ENCODE data around the gene LARP4B. TPM values are rescaled to one million over a fixed set of nuclear protein-coding genes. Genes with fewer than 3 reads are reported as not detected.

The LARP4B gene
- total and polyA plus RNA-seq, 8 donors, result 45.1 to 122 (median 54.4) TPM

DNA sequence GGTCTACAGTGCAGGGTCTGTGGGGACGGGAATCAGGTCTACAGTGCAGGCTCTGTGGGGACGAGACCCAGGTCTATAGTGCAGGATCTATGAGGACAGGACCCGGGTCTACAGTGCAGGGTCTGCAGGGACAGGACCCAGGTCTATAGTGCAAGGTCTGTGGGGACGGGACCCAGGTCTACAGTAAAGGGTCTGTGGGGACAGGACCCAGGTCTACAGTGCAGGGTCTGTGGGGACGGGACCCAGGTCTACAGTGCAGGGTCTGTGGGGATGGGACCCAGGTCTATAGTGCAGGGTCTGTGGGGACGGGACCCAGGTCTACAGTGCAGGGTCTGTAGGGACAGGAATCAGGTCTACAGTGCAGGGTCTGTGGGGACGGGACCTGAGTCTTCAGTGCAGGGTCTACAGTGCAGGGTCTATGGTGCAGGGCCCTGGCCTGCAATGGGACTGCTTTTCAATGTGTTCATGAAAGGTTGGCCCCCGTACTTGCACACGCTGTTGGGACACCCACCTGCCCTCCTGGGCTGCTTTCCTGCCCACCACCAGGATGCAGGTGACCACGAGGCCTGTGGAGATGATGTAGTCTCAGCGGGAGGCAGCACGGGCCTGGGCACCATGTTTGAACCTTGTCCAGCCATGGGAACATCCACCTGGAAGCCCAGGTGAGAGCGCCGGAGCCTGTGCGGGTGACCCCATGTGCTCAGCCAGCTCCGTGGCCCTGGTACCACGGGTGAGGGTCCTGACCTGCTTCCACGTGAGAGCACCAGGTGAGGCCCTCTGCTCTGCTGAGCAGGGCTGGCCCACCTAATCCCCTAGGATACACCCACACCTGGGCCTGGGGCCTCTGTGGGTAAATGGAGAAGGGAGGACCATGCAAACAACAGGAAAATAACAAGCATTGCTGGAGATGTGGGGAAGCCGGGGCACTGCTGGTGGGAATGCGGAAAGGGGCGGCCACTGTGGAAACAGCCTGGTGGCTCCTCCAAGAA lies 150.7 kb downstream of the LARP4B start:
- H3K27me3 ChIP-seq, result peaks cover 0 to 53% of the 10 kb centered on the region in 2 donors
- intact Hi-C loops (cut with DNase I), result loop anchor here in 1 of 2 donors (10.0 kb wide), 1 partner anchor 266 kb away; no protein-coding TSS in a partner anchor
- no peaks in the 10 kb centered on the region for H3K9me3 ChIP-seq
- ATAC-seq (no peak), DNase-seq (peak in 1 of 4 donors; percentile 60)
- no peak overlapping the region for H3K27ac ChIP-seq
- TF ChIP-seq, protein P1, sequence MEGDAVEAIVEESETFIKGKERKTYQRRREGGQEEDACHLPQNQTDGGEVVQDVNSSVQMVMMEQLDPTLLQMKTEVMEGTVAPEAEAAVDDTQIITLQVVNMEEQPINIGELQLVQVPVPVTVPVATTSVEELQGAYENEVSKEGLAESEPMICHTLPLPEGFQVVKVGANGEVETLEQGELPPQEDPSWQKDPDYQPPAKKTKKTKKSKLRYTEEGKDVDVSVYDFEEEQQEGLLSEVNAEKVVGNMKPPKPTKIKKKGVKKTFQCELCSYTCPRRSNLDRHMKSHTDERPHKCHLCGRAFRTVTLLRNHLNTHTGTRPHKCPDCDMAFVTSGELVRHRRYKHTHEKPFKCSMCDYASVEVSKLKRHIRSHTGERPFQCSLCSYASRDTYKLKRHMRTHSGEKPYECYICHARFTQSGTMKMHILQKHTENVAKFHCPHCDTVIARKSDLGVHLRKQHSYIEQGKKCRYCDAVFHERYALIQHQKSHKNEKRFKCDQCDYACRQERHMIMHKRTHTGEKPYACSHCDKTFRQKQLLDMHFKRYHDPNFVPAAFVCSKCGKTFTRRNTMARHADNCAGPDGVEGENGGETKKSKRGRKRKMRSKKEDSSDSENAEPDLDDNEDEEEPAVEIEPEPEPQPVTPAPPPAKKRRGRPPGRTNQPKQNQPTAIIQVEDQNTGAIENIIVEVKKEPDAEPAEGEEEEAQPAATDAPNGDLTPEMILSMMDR (IDR thresholded peaks at IDR 0.05), result no peak
- H3K4me1 ChIP-seq, result peaks cover 0 to 8% of the 10 kb centered on the region in 2 donors
- no peak overlapping the region for H3K4me3 ChIP-seq
- no peaks in the 10 kb centered on the region for H3K36me3 ChIP-seq

DNA sequence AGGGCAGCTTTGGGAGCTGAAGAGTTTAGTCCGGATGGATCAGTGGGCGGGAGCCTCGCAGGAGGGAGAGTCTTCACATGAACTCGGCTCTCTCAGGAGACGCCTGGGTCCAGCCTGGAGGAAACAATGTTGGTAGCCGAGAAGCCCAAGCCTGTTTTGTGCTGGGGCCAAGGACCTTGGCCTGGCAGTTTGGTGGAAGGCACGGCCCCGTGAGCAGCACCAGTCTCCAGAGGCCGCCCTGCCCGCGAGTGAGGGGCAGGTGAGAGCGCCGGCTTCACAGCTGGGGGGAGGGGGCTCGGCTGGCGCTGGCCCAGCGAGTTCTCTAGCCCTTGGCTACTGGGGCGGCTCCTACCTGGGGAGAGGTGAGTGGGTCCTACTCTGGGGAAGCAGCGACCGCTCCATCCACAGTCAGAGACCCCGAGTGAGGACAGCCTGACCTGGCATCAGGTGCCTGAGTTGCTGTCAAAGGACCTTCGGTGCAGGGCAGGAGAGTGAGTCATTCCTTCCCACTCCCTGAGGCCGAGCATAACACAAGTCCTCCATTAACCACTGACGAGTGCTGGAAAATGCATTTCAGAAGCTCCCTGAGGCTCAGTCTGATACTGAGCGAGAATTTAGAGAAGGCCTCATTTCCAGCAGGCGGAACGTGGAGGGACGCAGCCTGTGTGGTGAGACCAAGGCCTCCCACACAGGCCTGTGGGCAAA lies 152.7 kb downstream of the LARP4B start:
- Histone ChIP-seq H3K36me3 (no peaks in the 10 kb centered on the region), H3K4me1 (no peaks in the 10 kb centered on the region), H3K9me3 (no peaks in the 10 kb centered on the region), H3K27me3 (peaks cover 0 to 36% of the 10 kb centered on the region in 2 donors), H3K27ac (no peak overlapping the region), H3K4me3 (no peak overlapping the region)
- ATAC-seq, result no peak
- TF ChIP-seq, protein P1 (IDR thresholded peaks at IDR 0.05), result no peak
- peak in 1 of 4 donors; percentile 71 for DNase-seq
- intact Hi-C loops (cut with DNase I), result no loop called here

DNA sequence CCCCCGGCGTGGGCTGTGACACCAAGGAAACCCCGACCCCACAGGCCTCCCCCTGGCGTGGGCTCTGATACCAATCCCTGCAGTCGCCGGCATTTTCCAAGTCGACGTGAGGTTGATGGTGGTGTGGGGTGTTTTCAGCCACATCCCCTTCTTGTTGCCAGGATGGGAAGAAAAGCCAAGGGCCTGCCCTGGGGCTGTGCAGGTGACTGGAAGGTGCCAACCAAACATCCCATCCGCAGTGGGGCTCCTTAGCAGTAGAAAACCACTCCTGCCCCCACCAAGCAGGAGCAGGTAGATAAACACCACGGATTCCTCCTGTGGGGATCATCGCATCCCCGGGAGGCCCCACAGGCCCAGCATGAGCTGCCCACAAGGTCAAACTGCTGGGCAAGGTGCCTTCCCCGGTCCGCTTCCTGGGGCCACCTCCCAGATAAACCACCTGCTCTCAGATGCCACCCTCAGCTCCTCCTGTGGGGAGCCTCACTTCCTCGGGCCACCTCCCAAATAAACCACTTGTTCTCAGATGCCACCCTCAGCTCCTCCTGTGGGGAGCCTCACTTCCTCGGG lies 153.5 kb downstream of the LARP4B start:
- no peaks in the 10 kb centered on the region for H3K36me3 ChIP-seq
- H3K27ac ChIP-seq, result no peak overlapping the region
- peak in 1 of 4 donors; percentile 58 for DNase-seq
- intact Hi-C loops (cut with DNase I), result no loop called here
- H3K4me1 ChIP-seq, result no peaks in the 10 kb centered on the region
- no peaks in the 10 kb centered on the region for H3K9me3 ChIP-seq
- ATAC-seq, result no peak
- H3K27me3 ChIP-seq, result peaks cover 0 to 29% of the 10 kb centered on the region in 2 donors
- TF ChIP-seq, protein P1 (IDR thresholded peaks at IDR 0.05), result no peak
- no peak overlapping the region for H3K4me3 ChIP-seq

DNA sequence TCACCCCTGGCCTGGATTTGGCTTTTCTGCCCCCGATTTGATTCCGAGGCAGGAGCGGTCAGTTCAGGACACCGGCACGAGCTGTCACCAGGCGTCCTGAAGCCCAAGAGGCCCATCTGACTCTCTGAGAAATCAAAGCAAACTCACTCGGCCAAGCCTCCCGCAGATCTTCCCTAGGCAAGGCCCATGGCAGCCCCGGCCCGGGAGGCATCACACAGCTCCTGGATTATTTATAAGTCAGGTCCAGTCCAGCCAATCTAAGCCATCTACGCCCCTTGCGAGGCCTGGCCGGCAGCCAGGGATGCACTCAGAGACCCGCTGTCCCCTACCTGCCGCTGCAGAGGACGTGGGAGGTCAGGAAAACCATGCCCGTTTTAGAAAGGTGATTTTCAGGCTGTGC lies 154.7 kb downstream of the LARP4B start:
- H3K36me3 ChIP-seq, result no peaks in the 10 kb centered on the region
- DNase-seq (peak in 1 of 4 donors; percentile 65), ATAC-seq (no peak)

More for the DNA sequence above, 154.7 kb downstream of the LARP4B start:
- H3K4me3 ChIP-seq, result no peak overlapping the region
- intact Hi-C loops (cut with DNase I), result no loop called here
- H3K4me1 ChIP-seq, result no peaks in the 10 kb centered on the region
- TF ChIP-seq, protein P1 (IDR thresholded peaks at IDR 0.05), result no peak
- peaks cover 0 to 25% of the 10 kb centered on the region in 2 donors for H3K27me3 ChIP-seq
- no peaks in the 10 kb centered on the region for H3K9me3 ChIP-seq
- H3K27ac ChIP-seq, result no peak overlapping the region
